Motor neuron (in vitro differentiated cells): ENCODE data around the gene SLC27A1. TPM values are rescaled to one million over a fixed set of nuclear protein-coding genes. Genes with fewer than 3 reads are reported as not detected.

ENCODE experiments used
- ATAC-seq, 8 experiments: fragments of 200-7000 bp; cut with Tn5 transposase; replicated peaks in 6 of 8; 2 replicates each; pipeline ENCODE4 v1.8.0; 2021; ENCODE audit warnings: mild to moderate bottlenecking in 8 of 8, moderate library complexity in 8 of 8
- H3K27ac ChIP-seq, 2 donors: fragments of 250-450 bp; sonication (Bioruptor Pico); 2 replicates each; pipeline ENCODE4 v1.9.0; 2021; ENCODE audit warnings: antibody characterized with exemption in 2 of 2, mild to moderate bottlenecking in 2 of 2, moderate library complexity in 1 of 2
- H3K4me1 ChIP-seq, 2 donors: fragments of 250-450 bp; sonication (Bioruptor Pico); replicated peaks in 1 of 2; 2 replicates each; pipeline ENCODE4 v1.6.1; 2021; ENCODE audit warnings: antibody characterized with exemption in 2 of 2, mild to moderate bottlenecking in 2 of 2, moderate library complexity in 1 of 2
- H3K4me3 ChIP-seq, 5 donors: fragments of 250-450 bp; sonication (Bioruptor Pico); 2 replicates each; pipeline ENCODE4 v1.9.0; 2021; ENCODE audit warnings: antibody characterized with exemption in 5 of 5, mild to moderate bottlenecking in 5 of 5, moderate library complexity in 4 of 5
- WGBS, 10 experiments: fragments of 450-650 bp; shearing (Covaris generic); methylation state at CpG; one replicate each; pipeline ENCODE4 v1.0.0; 2022; 5-methylcytosine and 5-hydroxymethylcytosine counted together
- in situ Hi-C, 9 experiments: fragments of 400-800 bp; cut with MboI; loops; one replicate each; pipeline ENCODE4 v1.15.0; 2021; ENCODE audit warnings: low sequenced_read_pairs in 9 of 9, low pct_unique_long_range_greater_than_20kb in 2 of 9; ENCODE audit not compliant: unreplicated experiment in 9 of 9
- total RNA-seq, 8 experiments: library from RNA; unstranded; fragments of 300-600 nt; gene quantifications; 2 replicates each; pipeline versions ENCODE4 v1.2.3 to v1.2.4, GENCODE V29; 2022

SLC27A1 gene
- total RNA-seq, 8 experiments from 2014 or later, result 6.5 to 30.5 (median 10.5) TPM

DNA sequence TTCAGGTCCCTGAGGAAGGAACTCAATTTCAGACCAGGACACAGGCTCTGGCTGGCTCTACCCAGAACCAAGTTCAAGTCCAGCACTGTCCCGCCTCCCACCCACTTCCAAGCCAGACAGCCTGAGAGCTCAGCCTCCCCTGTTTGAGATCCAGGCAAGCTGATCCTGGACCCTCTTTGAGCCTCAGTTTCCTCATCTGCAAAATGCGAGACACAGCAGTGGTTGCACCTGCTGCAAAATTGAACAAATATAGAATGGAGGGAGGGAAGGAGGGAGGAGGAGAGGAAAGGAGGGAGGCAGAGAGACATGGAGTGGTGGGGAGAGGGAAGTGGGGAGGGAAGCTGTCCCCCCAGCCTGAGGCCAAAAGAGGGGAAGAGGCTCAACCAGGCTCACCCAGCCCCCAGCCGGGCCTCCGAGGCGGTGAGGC, 22.6 kb upstream of the SLC27A1 start:
- in situ Hi-C loops, result no loop called here
- WGBS, 10 experiments, result 0 to 80% methylated on average over 1 to 3 of the region's 5 CpGs; no CpG with 5 or more reads in 8 of the 10 experiments

DNA sequence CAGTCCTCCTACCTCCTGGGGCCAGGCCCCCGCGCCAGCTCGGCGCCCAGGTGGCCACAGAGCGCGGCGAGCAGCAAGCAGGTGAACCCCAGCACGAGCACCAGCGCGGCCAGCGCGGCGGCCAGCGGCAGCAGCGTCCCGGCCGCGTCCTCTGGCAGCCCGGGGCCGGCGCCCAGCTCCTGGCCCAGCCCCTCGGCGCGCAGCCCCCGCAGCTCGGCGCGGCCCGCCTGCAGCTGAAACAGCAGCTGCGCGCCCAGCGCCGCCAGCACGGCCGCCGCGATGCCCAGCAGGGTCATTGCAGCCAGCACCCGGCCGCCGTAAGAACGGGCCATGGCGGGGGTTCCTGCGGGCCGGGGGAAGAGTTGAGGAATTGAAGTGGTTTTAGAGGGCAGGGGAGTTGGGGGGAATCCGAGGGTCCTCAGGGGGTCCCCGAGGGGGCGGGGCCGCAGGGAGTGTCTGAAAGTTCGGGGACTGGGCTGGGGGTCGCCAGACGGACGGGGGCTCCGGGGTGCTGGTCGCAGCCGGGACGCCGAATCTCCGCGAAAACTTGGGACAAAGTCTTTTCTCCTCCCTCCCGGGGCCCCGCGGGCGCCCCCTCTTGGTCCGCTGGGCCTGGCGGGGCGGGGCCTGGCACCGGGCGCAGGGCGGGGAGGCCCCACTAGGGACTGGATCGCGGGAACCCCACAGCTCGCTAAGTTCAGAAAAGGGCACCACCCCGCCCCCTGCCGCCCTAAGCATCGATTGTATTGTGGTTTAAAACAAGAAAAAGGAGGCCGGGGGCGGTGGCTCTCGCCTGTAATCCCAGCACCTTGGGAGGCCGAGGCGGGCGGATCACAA, 22.0 kb upstream of the SLC27A1 start, which contains the start of gene TMEM221:
Gene TMEM221 (minus strand): TSS at position 538 of the 837 bp plus-strand sequence. CDS start 206 bp downstream, at position 332.
- Histone ChIP-seq H3K4me1 (peaks cover 0 to 4% of the 10 kb centered on the region in 2 donors), H3K4me3 (peak within 1 kb of the TSS; percentile 8 to 31 (median 13)), H3K27ac (no peak within 1 kb of the TSS)
- in situ Hi-C loops, result no loop called here
- 0 to 15% (median 7%) methylated on average over 2 to 8 of the region's 81 CpGs; no CpG with 5 or more reads in 6 of the 10 experiments for WGBS, 10 experiments
- ATAC-seq, result peak; percentile 75 to 84 (median 77)

More for the DNA sequence above, 22.6 kb upstream of the SLC27A1 start:
- peak in 2 of 8 experiments; percentile 3 to 11 for ATAC-seq
- Histone ChIP-seq H3K27ac (no peak overlapping the region), H3K4me3 (peak overlapping the region in 4 of 5 donors; percentile 10 to 31 (median 22)), H3K4me1 (peaks cover 0 to 4% of the 10 kb centered on the region in 2 donors)

DNA sequence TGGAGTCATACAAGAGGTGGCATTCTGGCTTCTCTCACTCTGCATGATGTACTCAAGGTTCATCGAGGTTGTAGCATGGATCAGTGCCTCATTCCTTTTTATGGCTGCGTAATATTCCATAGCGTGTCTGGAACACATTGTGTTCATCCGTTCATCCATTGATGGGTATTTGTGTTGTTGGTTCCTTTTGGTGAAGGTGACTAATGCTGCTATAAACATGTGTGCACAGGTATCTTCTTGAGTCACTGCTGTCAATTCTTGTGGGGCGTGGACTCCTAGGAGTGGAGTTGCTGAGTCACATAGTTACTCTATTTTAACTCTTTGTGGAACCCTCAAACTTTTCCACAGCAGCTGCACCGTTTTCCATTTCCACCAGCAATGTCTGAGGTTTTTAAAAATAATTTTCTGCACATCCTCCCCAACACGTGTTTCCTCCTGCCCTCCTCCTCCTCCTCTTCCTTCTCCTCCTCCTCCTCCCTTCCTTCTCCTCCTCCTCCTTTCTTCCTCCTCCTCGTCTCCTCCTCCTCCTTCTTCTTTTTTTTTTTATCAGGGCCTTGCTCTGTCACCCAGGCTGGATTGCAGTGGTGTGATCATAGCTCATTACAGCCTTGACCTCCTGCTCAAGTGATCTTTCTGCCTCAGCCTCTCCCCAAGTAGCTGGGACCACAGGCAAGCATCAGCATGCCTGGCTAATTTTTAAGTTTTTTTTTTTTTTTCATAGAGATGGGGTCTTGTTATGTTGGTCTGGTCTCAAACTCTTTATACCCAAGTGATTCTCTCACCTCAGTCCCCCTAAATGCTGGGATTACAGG, 19.9 kb upstream of the SLC27A1 start:
- 0 to 100% (median 71%) methylated on average over 1 to 4 of the region's 8 CpGs; no CpG with 5 or more reads in 3 of the 10 experiments for WGBS, 10 experiments
- in situ Hi-C loops, result no loop called here

DNA sequence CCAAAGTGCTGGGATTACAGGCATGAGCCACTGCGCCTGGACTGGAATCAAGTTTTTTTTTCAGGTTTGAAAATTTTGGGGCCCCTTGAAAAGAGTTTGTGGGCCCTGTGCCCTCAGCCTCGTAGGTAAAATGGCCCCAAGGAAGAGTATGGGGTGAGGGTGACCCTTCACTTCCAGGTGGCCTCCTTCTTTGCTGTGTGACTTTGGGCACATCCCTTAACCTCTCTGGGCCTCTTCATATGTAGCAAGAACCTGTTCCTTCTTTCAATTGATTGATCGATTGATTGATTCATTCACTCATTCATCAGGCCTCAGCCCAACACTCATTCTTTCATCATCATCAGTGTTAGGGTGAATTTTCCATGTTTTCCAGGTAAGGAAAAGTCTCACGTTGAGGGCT, 18.5 kb upstream of the SLC27A1 start:
- ATAC-seq, result no peak
- H3K27ac ChIP-seq, result no peak overlapping the region
- 27 to 100% (median 81%) methylated on average over 1 to 3 of the region's 4 CpGs; no CpG with 5 or more reads in 1 of the 10 experiments for WGBS, 10 experiments
- H3K4me1 ChIP-seq, result peaks cover 4 to 11% of the 10 kb centered on the region in 2 donors
- in situ Hi-C loops, result no loop called here
- H3K4me3 ChIP-seq, result no peak overlapping the region

More for the DNA sequence above, 19.9 kb upstream of the SLC27A1 start:
- H3K4me1 ChIP-seq, result peaks cover 4 to 11% of the 10 kb centered on the region in 2 donors
- no peak overlapping the region for H3K4me3 ChIP-seq
- no peak for ATAC-seq
- no peak overlapping the region for H3K27ac ChIP-seq

DNA sequence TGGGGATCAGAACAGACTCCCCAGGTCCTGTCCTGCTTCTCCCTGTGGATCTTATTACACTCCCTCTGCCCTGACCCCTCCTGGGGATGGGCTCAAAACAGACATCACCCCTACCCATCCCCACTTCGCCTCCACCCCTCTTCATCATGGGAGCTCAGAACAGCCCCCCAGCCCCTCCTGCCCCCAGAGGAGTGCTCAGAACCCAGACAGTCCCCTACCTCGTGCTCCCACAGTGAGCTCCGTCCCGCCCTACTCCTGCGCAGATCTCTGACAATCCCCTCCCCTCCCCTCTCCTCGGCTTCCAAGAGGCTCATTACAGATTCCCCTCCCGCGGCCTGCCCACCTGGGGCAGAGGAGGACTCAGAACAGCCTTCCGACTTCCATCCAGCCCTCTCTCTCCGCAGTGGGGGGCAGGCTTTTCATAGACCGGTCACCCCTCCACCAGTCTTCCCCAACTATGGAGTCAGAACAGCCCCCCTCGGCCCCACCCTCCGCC, 15.7 kb upstream of the SLC27A1 start:
- in situ Hi-C loops, result no loop called here
- no CpG with 5 or more reads among the region's 13 CpGs for WGBS, 10 experiments
- Histone ChIP-seq H3K27ac (no peak overlapping the region), H3K4me3 (no peak overlapping the region), H3K4me1 (peaks cover 4 to 6% of the 10 kb centered on the region in 2 donors)
- peak in 6 of 8 experiments; percentile 31 to 85 (median 74) for ATAC-seq

DNA sequence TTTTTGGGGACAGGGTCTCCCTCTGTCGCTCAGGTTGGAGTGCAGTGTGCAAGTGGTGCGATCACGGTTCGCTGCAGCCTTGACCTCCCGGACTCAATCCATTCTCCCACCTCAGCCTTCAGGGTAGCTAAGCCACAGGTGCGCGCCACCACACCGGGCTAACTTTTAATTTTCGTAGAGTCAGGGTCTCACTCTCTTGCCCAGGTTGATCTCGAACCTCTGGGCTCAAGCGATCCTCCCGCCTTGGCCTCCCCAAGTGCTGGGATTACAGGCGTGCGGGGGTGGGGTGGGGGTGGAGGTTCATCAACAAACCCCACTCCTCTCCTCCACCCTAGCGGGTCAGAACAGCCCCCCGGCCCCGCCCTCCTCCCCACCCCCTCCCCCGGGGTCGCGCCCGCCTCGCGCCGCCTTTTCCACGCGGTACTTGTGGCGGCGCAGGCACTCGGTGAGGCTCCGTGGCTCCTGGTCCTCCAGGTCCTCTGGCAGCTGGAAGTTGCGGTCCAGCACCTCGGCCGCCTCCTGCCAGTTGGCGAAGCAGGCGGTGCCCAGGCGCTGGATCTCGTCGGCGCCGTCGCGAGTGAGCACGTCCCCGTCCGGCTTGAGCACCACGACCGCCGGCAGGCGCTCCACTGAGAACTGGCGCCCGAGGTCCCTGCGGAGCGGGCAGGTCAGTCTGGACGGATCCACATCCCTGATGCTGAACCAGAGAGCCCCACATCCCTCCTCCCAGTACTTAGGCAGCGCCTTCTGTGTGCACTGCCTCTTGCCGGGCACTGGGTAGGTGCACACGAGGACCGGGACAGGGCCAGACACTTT, 14.8 kb upstream of the SLC27A1 start:
- no peak overlapping the region for H3K4me3 ChIP-seq
- in situ Hi-C loops, result no loop called here
- H3K27ac ChIP-seq, result no peak overlapping the region
- H3K4me1 ChIP-seq, result peaks cover 4 to 6% of the 10 kb centered on the region in 2 donors
- WGBS, 10 experiments, result 0 to 29% methylated on average over 1 to 10 of the region's 58 CpGs; no CpG with 5 or more reads in 8 of the 10 experiments
- ATAC-seq, result peak in 4 of 8 experiments; percentile 7 to 24 (median 14)

DNA sequence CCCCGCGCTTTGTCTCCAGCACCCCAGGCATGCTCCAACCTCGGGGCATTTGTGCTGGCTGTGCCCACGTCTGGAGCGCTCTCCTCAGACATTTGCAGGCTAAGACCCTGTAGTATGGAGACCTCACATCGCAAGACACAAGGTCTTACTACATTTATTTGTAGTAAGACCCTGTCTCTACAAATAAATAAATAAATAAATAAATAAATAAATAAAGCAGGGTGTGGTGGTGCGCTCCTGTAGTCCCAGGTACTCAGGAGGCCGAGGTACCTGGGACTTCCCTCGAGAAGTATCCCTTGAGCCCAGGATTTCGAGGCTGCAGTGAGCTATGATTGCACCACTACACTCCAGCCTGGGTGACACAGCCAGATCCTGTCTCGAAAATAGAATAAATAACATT, 14.2 kb upstream of the SLC27A1 start:
- H3K4me3 ChIP-seq, result no peak overlapping the region
- H3K27ac ChIP-seq, result no peak overlapping the region
- ATAC-seq, result no peak
- in situ Hi-C loops, result no loop called here
- H3K4me1 ChIP-seq, result peaks cover 4 to 6% of the 10 kb centered on the region in 2 donors
- 60 to 100% (median 84%) methylated on average over 1 to 4 of the region's 11 CpGs; no CpG with 5 or more reads in 3 of the 10 experiments for WGBS, 10 experiments

DNA sequence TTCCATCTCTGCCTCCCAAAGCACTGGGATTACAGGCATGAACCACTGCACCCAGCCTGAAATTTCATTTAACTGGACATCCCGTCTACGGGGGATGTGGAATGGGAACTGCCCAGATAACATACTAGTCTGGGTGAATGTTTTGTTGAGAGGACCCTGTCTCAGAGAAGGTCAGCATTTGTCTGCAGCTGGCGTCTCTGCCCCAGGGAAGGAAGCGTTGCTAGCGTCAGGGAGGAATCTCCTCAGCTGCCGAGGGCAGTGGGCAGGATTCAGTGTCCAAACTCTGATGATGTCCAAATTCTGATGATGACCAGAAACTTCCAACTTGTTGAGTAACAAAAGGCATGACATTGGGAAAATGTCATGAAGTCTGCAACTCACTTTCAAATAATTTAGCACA, 12.7 kb upstream of the SLC27A1 start:
- in situ Hi-C loops, result no loop called here
- WGBS, 10 experiments, result 20 to 50% (median 33%) methylated on average over 1 to 5 of the region's 6 CpGs; no CpG with 5 or more reads in 3 of the 10 experiments

DNA sequence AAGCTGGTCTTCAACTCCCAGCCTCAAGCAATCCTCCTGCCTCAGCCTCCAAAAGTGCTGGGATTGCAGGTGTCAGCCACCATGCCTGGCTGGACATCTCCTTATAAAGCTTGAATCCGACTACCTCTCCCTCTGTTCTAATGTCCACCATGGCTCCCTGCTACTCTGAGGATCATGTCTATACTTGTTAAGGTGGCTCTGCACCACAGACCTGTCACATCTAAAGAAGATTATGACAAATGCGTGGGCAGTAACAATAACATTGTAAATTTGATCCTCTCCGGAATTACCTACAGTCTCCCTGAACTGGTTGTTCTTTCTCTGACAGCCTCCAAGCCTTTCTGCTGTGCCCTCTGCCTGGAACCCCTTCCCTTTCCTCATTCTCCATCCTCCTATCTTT, 11.4 kb upstream of the SLC27A1 start:
- Histone ChIP-seq H3K4me1 (peaks cover 4 to 6% of the 10 kb centered on the region in 2 donors), H3K4me3 (no peak overlapping the region), H3K27ac (no peak overlapping the region)
- in situ Hi-C loops, result no loop called here
- ATAC-seq, result no peak
- 40 to 93% (median 59%) methylated on average over 2 to 3 of the region's 3 CpGs for WGBS, 10 experiments

More for the DNA sequence above, 12.7 kb upstream of the SLC27A1 start:
- no peak overlapping the region for H3K27ac ChIP-seq
- H3K4me1 ChIP-seq, result peaks cover 4 to 6% of the 10 kb centered on the region in 2 donors
- no peak overlapping the region for H3K4me3 ChIP-seq
- ATAC-seq, result no peak

DNA sequence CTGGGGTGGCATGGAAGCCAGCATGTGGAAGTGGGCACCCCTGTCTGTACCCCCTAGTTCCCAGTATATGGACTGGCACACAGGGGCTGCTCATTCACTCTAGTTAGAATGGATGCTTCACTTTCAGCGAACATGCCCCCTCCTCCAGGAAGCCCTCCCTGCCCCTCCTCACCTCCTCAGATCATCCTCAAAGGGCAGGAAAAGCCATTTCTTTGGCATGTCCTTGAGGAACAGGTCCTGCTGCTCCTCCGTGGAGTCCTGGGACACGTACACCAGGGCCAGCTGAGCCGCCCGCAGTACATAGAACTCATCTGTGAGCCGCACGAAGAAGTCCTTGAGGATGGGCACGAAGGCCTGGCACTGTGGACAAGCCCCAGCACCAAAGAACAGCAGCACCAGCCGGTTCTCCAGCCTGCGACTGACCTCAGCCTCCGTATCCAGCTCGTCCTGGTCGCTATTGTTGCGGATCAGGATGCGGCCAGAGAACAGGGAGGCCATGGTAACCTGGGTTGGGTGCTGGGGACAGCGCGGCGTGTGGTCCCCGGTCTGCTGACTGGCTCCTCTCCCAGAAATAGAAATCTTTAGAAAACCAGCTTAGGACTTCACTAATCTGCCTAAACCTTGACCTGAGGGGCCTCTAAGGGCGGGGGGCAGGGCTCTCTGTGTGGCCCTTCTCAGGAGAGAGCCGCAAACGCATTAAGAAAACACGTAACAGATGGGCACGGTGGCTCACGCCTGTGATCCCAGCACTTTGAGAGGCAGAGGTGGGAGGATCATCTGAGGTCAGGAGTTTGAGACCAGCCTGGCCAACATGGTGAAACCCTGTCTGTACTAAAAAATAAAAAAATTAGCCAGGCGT, 9.7 kb upstream of the SLC27A1 start, which contains the start of gene NXNL1:
Gene NXNL1 (minus strand): TSS at position 555 of the 859 bp plus-strand sequence. CDS start 57 bp downstream, at position 498.
- in situ Hi-C loops, result loop anchor here in 1 of 9 experiments (10.0 kb wide), 1 partner anchor 56 kb away; the partner anchor contains the start of gene BST2
- Histone ChIP-seq H3K4me1 (no peaks in the 10 kb centered on the region), H3K27ac (no peak within 1 kb of the TSS), H3K4me3 (no peak within 1 kb of the TSS)
- ATAC-seq, result no peak
- 27 to 100% (median 74%) methylated on average over 1 to 13 of the region's 26 CpGs; no CpG with 5 or more reads in 6 of the 10 experiments for WGBS, 10 experiments

DNA sequence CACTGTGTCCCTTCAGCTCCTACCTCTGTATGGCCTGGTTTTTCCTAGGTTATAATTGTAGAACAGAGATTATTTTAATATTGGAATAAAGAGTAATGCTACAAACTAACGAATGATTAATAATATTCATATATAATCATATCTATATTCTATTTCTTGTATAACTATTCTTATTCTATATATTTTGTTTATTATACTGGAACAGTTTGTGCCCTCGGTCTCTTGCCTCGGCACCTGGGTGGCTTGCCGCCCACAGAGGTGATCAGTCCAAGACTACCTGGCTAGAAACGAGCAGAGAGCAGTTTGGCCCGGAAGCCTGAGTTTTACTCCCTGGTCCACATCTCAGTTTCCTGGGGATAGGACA, 3.9 kb upstream of the SLC27A1 start:
- Histone ChIP-seq H3K4me1 (peaks cover 9 to 14% of the 10 kb centered on the region in 2 donors), H3K27ac (no peak overlapping the region), H3K4me3 (no peak overlapping the region)
- ATAC-seq, result no peak
- in situ Hi-C loops, result loop anchor here in 1 of 9 experiments (10.0 kb wide), 1 partner anchor 62 kb away; the partner anchor contains the start of gene BST2
- 0 to 100% (median 24%) methylated on average over 1 to 6 of the region's 6 CpGs; no CpG with 5 or more reads in 1 of the 10 experiments for WGBS, 10 experiments
